HEK293 (cell line): Measurements from ENCODE around the gene AKAP17A.

ENCODE experiments used
- CTCF ChIA-PET: fragments of 350-600 bp; formaldehyde crosslinking; extraction: SDS; loops from one replicate; lab custom pipeline; 2021; ENCODE audit warnings: antibody characterized with exemption; lab: Yijun Ruan, JAX
- POLR2A ChIA-PET: fragments of 300-600 bp; formaldehyde crosslinking; extraction: SDS; loops from one replicate; lab custom pipeline; 2020; ENCODE audit warnings: antibody characterized with exemption, inconsistent platforms; lab: Yijun Ruan, JAX
- H3K27ac ChIP-seq: fragments of 200-500 bp; sonication (Bioruptor generic); 2 replicates; pipeline ENCODE4 v1.5.1; 2014; ENCODE audit warnings: low read depth, low read length, control low read depth, inconsistent platforms; ENCODE audit errors: extremely low read depth
- H3K36me3 ChIP-seq, 2 experiments: fragments of 200-500 bp in 1 of 2; sonication (Bioruptor generic) in 1 of 2; 1 replicate in 1 of 2; 2 replicates in 1 of 2; pipeline ENCODE4 v1.5.1; 2014 to 2017; ENCODE audit warnings: inconsistent platforms in 2 of 2, low read length in 2 of 2; ENCODE audit not compliant: control insufficient read depth in 2 of 2, insufficient read depth in 1 of 2
- H3K4me1 ChIP-seq: fragments of 200-500 bp; sonication (Bioruptor generic); 2 replicates; pipeline ENCODE4 v1.5.1; 2014; ENCODE audit warnings: mild to moderate bottlenecking, low read length, inconsistent platforms; ENCODE audit not compliant: control insufficient read depth, insufficient read depth
- H3K4me3 ChIP-seq: 2 replicates; pipeline ENCODE4 v1.5.1; 2011; ENCODE audit warnings: low read depth, mild to moderate bottlenecking, control low read depth, low read length, moderate library complexity
- H3K9me3 ChIP-seq: fragments of 200-500 bp; sonication (Bioruptor generic); 2 replicates; pipeline ENCODE4 v1.5.1; 2014; ENCODE audit warnings: low read depth, low read length, inconsistent platforms; ENCODE audit not compliant: control insufficient read depth, insufficient read depth
- ATF2 ChIP-seq: fragments of 450-650 bp; formaldehyde crosslinking; IDR thresholded peaks from 2 replicates; pipeline ENCODE4 v1.5.1; 2016; ENCODE audit warnings: missing biosample characterization, missing genetic modification characterization, low read depth
- KLF9 ChIP-seq: fragments of 450-650 bp; formaldehyde crosslinking; IDR thresholded peaks from 2 replicates; pipeline ENCODE4 v1.5.1; 2016; ENCODE audit warnings: missing biosample characterization, missing genetic modification characterization, low read depth
- OSR2 ChIP-seq: fragments of 450-650 bp; formaldehyde crosslinking; IDR thresholded peaks from 2 replicates; pipeline ENCODE4 v1.5.1; 2016; ENCODE audit warnings: missing biosample characterization, missing genetic modification characterization
- TRIM28 ChIP-seq: IDR thresholded peaks from 2 replicates; pipeline ENCODE4 v1.6.1; 2011; ENCODE audit warnings: low read length, control low read depth, borderline replicate concordance
- YY1 ChIP-seq: fragments of 450-650 bp; formaldehyde crosslinking; IDR thresholded peaks from 2 replicates; pipeline ENCODE4 v1.5.1; 2018; ENCODE audit warnings: missing biosample characterization, missing genetic modification characterization
- ZFP37 ChIP-seq: fragments of 450-650 bp; formaldehyde crosslinking; IDR thresholded peaks from 2 replicates; pipeline ENCODE4 v1.5.1; 2016; ENCODE audit warnings: missing biosample characterization, missing genetic modification characterization
- ZNF175 ChIP-seq: fragments of 450-650 bp; formaldehyde crosslinking; IDR thresholded peaks from 2 replicates; pipeline ENCODE4 v1.5.1; 2016; ENCODE audit warnings: missing biosample characterization, missing genetic modification characterization
- ZNF280C ChIP-seq: fragments of 450-650 bp; formaldehyde crosslinking; IDR thresholded peaks from 2 replicates; pipeline ENCODE4 v1.5.1; 2016; ENCODE audit warnings: missing biosample characterization, missing genetic modification characterization
- ZNF335 ChIP-seq: fragments of 450-650 bp; formaldehyde crosslinking; conservative IDR thresholded peaks from 2 replicates; pipeline ENCODE4 v1.5.1; 2016; ENCODE audit warnings: missing biosample characterization, missing genetic modification characterization
- ZNF394 ChIP-seq: fragments of 450-650 bp; formaldehyde crosslinking; IDR thresholded peaks from 2 replicates; pipeline ENCODE4 v1.5.1; 2016; ENCODE audit warnings: missing biosample characterization, missing genetic modification characterization, mild to moderate bottlenecking, moderate library complexity, borderline replicate concordance
- ZNF423 ChIP-seq: fragments of 450-650 bp; formaldehyde crosslinking; IDR thresholded peaks from 2 replicates; pipeline ENCODE4 v1.5.1; 2016; ENCODE audit warnings: missing biosample characterization, missing genetic modification characterization
- ZNF433 ChIP-seq: fragments of 450-650 bp; formaldehyde crosslinking; IDR thresholded peaks from 2 replicates; pipeline ENCODE4 v1.5.1; 2016; ENCODE audit warnings: missing biosample characterization, missing genetic modification characterization, low read depth
- ZNF488 ChIP-seq: fragments of 450-650 bp; formaldehyde crosslinking; IDR thresholded peaks from 2 replicates; pipeline ENCODE4 v1.5.1; 2016; ENCODE audit warnings: missing biosample characterization, missing genetic modification characterization
- ZNF596 ChIP-seq: fragments of 450-650 bp; IDR thresholded peaks from 2 replicates; pipeline ENCODE4 v1.5.0; 2018; ENCODE audit warnings: missing biosample characterization, mild to moderate bottlenecking, missing genetic modification characterization, moderate library complexity
- ZNF660 ChIP-seq: fragments of 450-650 bp; IDR thresholded peaks from 2 replicates; pipeline ENCODE4 v1.5.1; 2018; ENCODE audit warnings: missing biosample characterization, mild to moderate bottlenecking, missing genetic modification characterization
- ZNF76 ChIP-seq: fragments of 450-650 bp; formaldehyde crosslinking; IDR thresholded peaks from 2 replicates; pipeline ENCODE4; 2016; ENCODE audit warnings: low read depth, missing biosample characterization, missing genetic modification characterization, borderline replicate concordance
- TF ChIP-seq, protein P1 (sequence below): fragments of 450-650 bp; formaldehyde crosslinking; conservative IDR thresholded peaks from 2 replicates; pipeline ENCODE4 v1.5.1; 2016; ENCODE audit warnings: low read depth, missing biosample characterization, missing genetic modification characterization
- TF ChIP-seq, protein P2 (sequence below): fragments of 450-650 bp; formaldehyde crosslinking; IDR thresholded peaks from 2 replicates; pipeline ENCODE4; 2016; ENCODE audit warnings: missing biosample characterization, missing genetic modification characterization

The AKAP17A gene

GRCh38 chrX:1578511-1579173 lies 12.8 kb upstream of the AKAP17A start:
- Histone ChIP-seq H3K4me1 (no peaks in the 10 kb centered on the region), H3K27ac (no peak overlapping the region), H3K4me3 (no peak overlapping the region), H3K36me3 (no peaks in the 10 kb centered on the region), H3K9me3 (no peaks in the 10 kb centered on the region)
- ChIA-PET POLR2A (no interaction called here), CTCF (no interaction called here)
- TF ChIP-seq ZNF335 (peak; percentile 43), ZNF433 (tag by site-specific recombination) (no peak), ATF2 (no peak), YY1 (tag by site-specific recombination) (no peak), KLF9 (tag by site-specific recombination) (no peak), ZNF596 (tag by site-specific recombination) (no peak), ZNF76 (tag by site-specific recombination) (no peak), TRIM28 (no peak)
- TF ChIP-seq, protein P1, sequence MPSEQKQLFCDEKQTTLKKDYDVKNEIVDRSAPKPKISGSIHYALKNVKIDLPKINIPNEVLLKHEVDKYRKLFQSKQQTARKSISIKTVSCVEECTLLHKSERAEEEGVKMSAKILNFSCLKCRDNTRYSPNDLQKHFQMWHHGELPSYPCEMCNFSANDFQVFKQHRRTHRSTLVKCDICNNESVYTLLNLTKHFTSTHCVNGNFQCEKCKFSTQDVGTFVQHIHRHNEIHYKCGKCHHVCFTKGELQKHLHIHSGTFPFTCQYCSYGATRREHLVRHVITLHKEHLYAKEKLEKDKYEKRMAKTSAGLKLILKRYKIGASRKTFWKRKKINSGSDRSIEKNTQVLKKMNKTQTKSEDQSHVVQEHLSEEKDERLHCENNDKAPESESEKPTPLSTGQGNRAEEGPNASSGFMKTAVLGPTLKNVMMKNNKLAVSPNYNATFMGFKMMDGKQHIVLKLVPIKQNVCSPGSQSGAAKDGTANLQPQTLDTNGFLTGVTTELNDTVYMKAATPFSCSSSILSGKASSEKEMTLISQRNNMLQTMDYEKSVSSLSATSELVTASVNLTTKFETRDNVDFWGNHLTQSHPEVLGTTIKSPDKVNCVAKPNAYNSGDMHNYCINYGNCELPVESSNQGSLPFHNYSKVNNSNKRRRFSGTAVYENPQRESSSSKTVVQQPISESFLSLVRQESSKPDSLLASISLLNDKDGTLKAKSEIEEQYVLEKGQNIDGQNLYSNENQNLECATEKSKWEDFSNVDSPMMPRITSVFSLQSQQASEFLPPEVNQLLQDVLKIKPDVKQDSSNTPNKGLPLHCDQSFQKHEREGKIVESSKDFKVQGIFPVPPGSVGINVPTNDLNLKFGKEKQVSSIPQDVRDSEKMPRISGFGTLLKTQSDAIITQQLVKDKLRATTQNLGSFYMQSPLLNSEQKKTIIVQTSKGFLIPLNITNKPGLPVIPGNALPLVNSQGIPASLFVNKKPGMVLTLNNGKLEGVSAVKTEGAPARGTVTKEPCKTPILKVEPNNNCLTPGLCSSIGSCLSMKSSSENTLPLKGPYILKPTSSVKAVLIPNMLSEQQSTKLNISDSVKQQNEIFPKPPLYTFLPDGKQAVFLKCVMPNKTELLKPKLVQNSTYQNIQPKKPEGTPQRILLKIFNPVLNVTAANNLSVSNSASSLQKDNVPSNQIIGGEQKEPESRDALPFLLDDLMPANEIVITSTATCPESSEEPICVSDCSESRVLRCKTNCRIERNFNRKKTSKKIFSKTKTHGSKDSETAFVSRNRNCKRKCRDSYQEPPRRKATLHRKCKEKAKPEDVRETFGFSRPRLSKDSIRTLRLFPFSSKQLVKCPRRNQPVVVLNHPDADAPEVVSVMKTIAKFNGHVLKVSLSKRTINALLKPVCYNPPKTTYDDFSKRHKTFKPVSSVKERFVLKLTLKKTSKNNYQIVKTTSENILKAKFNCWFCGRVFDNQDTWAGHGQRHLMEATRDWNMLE: no peak

DNA sequence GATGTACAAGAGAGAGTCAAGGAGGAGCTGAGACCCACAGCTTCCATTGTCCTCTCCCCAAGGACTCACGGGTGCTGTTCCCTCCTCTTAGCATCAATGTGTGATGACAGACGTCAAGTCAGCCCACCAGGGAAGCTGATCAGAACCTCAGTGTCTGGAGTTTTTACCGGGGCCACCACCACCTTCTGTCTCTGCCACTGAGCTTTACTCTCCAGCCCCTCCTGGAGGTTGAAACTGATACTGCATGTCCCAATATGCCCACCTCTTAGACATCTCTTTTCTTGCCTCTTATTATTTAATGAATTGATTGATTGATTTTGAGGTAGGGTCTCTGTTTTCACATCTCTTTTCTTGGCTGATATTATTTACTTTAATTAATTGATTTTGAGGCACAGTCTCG lies 10.3 kb upstream of the AKAP17A start:
- H3K27ac ChIP-seq: no peak overlapping the region
- no peaks in the 10 kb centered on the region for H3K4me1 ChIP-seq
- TF ChIP-seq TRIM28: peak; percentile 70
- no peak for TF ChIP-seq ZNF488
- H3K9me3 ChIP-seq: no peaks in the 10 kb centered on the region
- ChIA-PET CTCF (no interaction called here), POLR2A (no interaction called here)
- no peak overlapping the region for H3K4me3 ChIP-seq
- H3K36me3 ChIP-seq: no peaks in the 10 kb centered on the region

GRCh38 chrX:1582686-1583437 lies 8.5 kb upstream of the AKAP17A start:
- POLR2A ChIA-PET: no interaction called here
- Histone ChIP-seq H3K4me3 (no peak overlapping the region), H3K36me3 (no peaks in the 10 kb centered on the region), H3K9me3 (no peaks in the 10 kb centered on the region), H3K27ac (no peak overlapping the region), H3K4me1 (no peaks in the 10 kb centered on the region)
- CTCF ChIA-PET: no interaction called here
- TF ChIP-seq ZFP37 (tag by site-specific recombination): no peak
- no peak for TF ChIP-seq ZNF423 (tag by site-specific recombination)
- TF ChIP-seq ZNF488: no peak; the same call in 1 of the 2 replicates
- no peak for TF ChIP-seq ZNF175 (tag by site-specific recombination)
- TF ChIP-seq ZNF280C: no peak
- TF ChIP-seq ZNF660 (tag by site-specific recombination): peak; percentile 73
- 0 out of 2 replicates have a peak, but pooled peaks have one; percentile 29 for TF ChIP-seq ZNF394
- TF ChIP-seq, protein P2, sequence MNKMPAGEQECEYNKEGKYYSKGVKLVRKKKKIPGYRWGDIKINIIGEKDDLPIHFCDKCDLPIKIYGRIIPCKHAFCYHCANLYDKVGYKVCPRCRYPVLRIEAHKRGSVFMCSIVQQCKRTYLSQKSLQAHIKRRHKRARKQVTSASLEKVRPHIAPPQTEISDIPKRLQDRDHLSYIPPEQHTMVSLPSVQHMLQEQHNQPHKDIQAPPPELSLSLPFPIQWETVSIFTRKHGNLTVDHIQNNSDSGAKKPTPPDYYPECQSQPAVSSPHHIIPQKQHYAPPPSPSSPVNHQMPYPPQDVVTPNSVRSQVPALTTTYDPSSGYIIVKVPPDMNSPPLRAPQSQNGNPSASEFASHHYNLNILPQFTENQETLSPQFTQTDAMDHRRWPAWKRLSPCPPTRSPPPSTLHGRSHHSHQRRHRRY (tag by site-specific recombination): no peak
- no peak for TF ChIP-seq OSR2 (tag by site-specific recombination)
